Neural cell (in vitro differentiated cells): ENCODE results near the gene HEPACAM2. TPM values are rescaled to one million over a fixed set of nuclear protein-coding genes. Genes with fewer than 3 reads are reported as not detected.

Experiments
- H2AFZ ChIP-seq: fragments of 200-600, 300-800 bp; sonication (generic), shearing (Covaris generic); 2 replicates; pipeline ENCODE4 v1.6.0; 2014; ENCODE audit warnings: low read depth, mild to moderate bottlenecking, antibody characterized with exemption, low read length, moderate library complexity
- H3F3A ChIP-seq: fragments of 200-600 bp; shearing (Covaris generic); 2 replicates; pipeline ENCODE4 v1.6.1; 2016; ENCODE audit warnings: mild to moderate bottlenecking, moderate library complexity, mixed read lengths, antibody characterized with exemption, low read length; ENCODE audit not compliant: insufficient read depth, poor library complexity, severe bottlenecking
- H3K27ac ChIP-seq: fragments of 200-600, 300-800 bp; sonication (generic), shearing (Covaris generic); 2 replicates; pipeline ENCODE4 v1.5.1; 2014; ENCODE audit warnings: mild to moderate bottlenecking, low read length, moderate library complexity
- H3K27me3 ChIP-seq: fragments of 300-800, 200-600 bp; sonication (generic), shearing (Covaris generic); 2 replicates; pipeline ENCODE4 v1.6.0; 2014; ENCODE audit warnings: mild to moderate bottlenecking, low read depth, low read length, moderate library complexity; ENCODE audit not compliant: insufficient read depth
- H3K36me3 ChIP-seq: fragments of 300-800, 200-600 bp; sonication (generic), shearing (Covaris generic); 2 replicates; pipeline ENCODE4 v1.5.1; 2014; ENCODE audit warnings: mild to moderate bottlenecking, antibody characterized with exemption, low read length, moderate library complexity; ENCODE audit not compliant: insufficient read depth
- H3K4me2 ChIP-seq: fragments of 300-800, 200-600 bp; sonication (generic), shearing (Covaris generic); 2 replicates; pipeline ENCODE4 v1.6.0; 2014; ENCODE audit warnings: mild to moderate bottlenecking, low read length
- H3K4me3 ChIP-seq: fragments of 300-800, 200-600 bp; sonication (generic), shearing (Covaris generic); 2 replicates; pipeline ENCODE4 v1.5.1; 2014; ENCODE audit warnings: mild to moderate bottlenecking, low read length, moderate library complexity
- H3K79me2 ChIP-seq: fragments of 200-600 bp; shearing (Covaris generic); replicated peaks from 2 replicates; pipeline ENCODE4 v1.6.0; 2014; ENCODE audit warnings: mild to moderate bottlenecking, low read length, moderate library complexity; ENCODE audit not compliant: insufficient read depth
- H3K9ac ChIP-seq: fragments of 300-800, 200-600 bp; sonication (generic), shearing (Covaris generic); 2 replicates; pipeline ENCODE4 v1.6.1; 2016; ENCODE audit warnings: mild to moderate bottlenecking, low read length, mixed read lengths
- H3K9me2 ChIP-seq: fragments of 200-600 bp; shearing (Covaris generic); 2 replicates; pipeline ENCODE4 v1.6.1; 2016; ENCODE audit warnings: mild to moderate bottlenecking, low read length, mixed read lengths; ENCODE audit not compliant: insufficient read depth
- H3K9me3 ChIP-seq: fragments of 200-600, 300-800 bp; sonication (generic), shearing (Covaris generic); 2 replicates; pipeline ENCODE4 v1.6.1; 2016; ENCODE audit warnings: mild to moderate bottlenecking, mixed run types, low read length, moderate library complexity, mixed read lengths
- H4K20me1 ChIP-seq: fragments of 200-600 bp; shearing (Covaris generic); 2 replicates; pipeline ENCODE4 v1.6.1; 2016; ENCODE audit warnings: mild to moderate bottlenecking, mixed run types; ENCODE audit not compliant: insufficient read depth
- CTCF ChIP-seq: fragments of 450-650 bp; IDR thresholded peaks from 2 replicates; pipeline ENCODE4 v1.5.1; 2014; ENCODE audit warnings: antibody characterized with exemption, mild to moderate bottlenecking, moderate library complexity; ENCODE audit not compliant: poor library complexity, severe bottlenecking
- EP300 ChIP-seq: fragments of 450-650 bp; conservative IDR thresholded peaks from 2 replicates; pipeline ENCODE4 v1.6.1; 2014; ENCODE audit warnings: antibody characterized with exemption, mild to moderate bottlenecking, moderate library complexity; ENCODE audit not compliant: poor library complexity, severe bottlenecking
- EZH2 ChIP-seq: fragments of 200-600, 300-800 bp; shearing (Covaris generic), sonication (generic); IDR thresholded peaks from 2 replicates; pipeline ENCODE4 v1.6.1; 2014; ENCODE audit warnings: antibody characterized with exemption, low read length, borderline replicate concordance, mild to moderate bottlenecking; ENCODE audit not compliant: insufficient read depth, poor library complexity, severe bottlenecking
- MXI1 ChIP-seq: fragments of 450-650 bp; conservative IDR thresholded peaks from 2 replicates; pipeline ENCODE4 v1.6.1; 2014; ENCODE audit warnings: antibody characterized with exemption, mild to moderate bottlenecking; ENCODE audit not compliant: poor library complexity, severe bottlenecking
- POLR2AphosphoS5 ChIP-seq: IDR thresholded peaks from 2 replicates; pipeline ENCODE4 v1.6.1; 2012
- RAD21 ChIP-seq: fragments of 450-650 bp; conservative IDR thresholded peaks from 2 replicates; pipeline ENCODE4 v1.6.1; 2014; ENCODE audit warnings: antibody characterized with exemption, mild to moderate bottlenecking, moderate library complexity
- REST ChIP-seq: IDR thresholded peaks from 2 replicates; pipeline ENCODE4 v1.6.1; 2012; ENCODE audit warnings: borderline replicate concordance
- SMC3 ChIP-seq: fragments of 450-650 bp; conservative IDR thresholded peaks from 2 replicates; pipeline ENCODE4 v1.6.1; 2014; ENCODE audit warnings: antibody characterized with exemption, mild to moderate bottlenecking, moderate library complexity; ENCODE audit not compliant: poor library complexity
- TAF1 ChIP-seq: IDR thresholded peaks from 2 replicates; pipeline ENCODE4 v1.6.1; 2012; ENCODE audit warnings: low read depth
- polyA plus RNA-seq: library from polyadenylated mRNA; depleted of rRNA; stranded (reverse); fragments of >200 nt; gene quantifications from 2 replicates; pipeline ENCODE4 v1.2.3, GENCODE V29; 2014

Gene HEPACAM2
- polyA plus RNA-seq, 1 donor from 2014 or later = 0.35 TPM

- Histone ChIP-seq H3K9ac (no peak overlapping the region), H3K4me2 (no peak overlapping the region), H4K20me1 (no peaks in the 10 kb centered on the region), H3K27ac (no peak overlapping the region), H3K36me3 (no peaks in the 10 kb centered on the region), H3K4me3 (no peak overlapping the region), H3K9me2 (no peaks in the 10 kb centered on the region), H2AFZ (no peak overlapping the region), H3F3A (no peaks in the 10 kb centered on the region), H3K79me2 (no peaks in the 10 kb centered on the region), H3K27me3 (no peaks in the 10 kb centered on the region), H3K9me3 (no peaks in the 10 kb centered on the region)
- TF ChIP-seq CTCF (no peak), TAF1 (no peak), EZH2 (no peak), REST (no peak), SMC3 (no peak), POLR2AphosphoS5 (no peak), MXI1 (no peak), EP300 (no peak), RAD21 (no peak)
Measured at GRCh38 chr7:93198472-93198871, 27.8 kb downstream of the HEPACAM2 start.

- Histone ChIP-seq H3K9me3 (no peaks in the 10 kb centered on the region), H3K9ac (no peak overlapping the region), H3K9me2 (no peaks in the 10 kb centered on the region), H3K79me2 (no peaks in the 10 kb centered on the region), H3K27me3 (no peaks in the 10 kb centered on the region), H2AFZ (no peak overlapping the region), H3K4me2 (no peak overlapping the region), H3K4me3 (no peak overlapping the region), H3K27ac (no peak overlapping the region), H3F3A (no peaks in the 10 kb centered on the region), H3K36me3 (no peaks in the 10 kb centered on the region), H4K20me1 (no peaks in the 10 kb centered on the region)
- TF ChIP-seq EP300 = no peak
- TF ChIP-seq MXI1 = no peak
- no peak for TF ChIP-seq CTCF
- no peak for TF ChIP-seq RAD21
- TF ChIP-seq TAF1 = no peak
- no peak for TF ChIP-seq REST
- TF ChIP-seq SMC3 = no peak
- TF ChIP-seq EZH2 = no peak
Measured at GRCh38 chr7:93196336-93196735, 29.9 kb downstream of the HEPACAM2 start.
